Cortex of kidney (tissue), 1 donor: ENCODE data around the gene TBX21.

ENCODE experiments used
- DNase-seq: peaks from one replicate; lab custom pipeline; 2025; lab: John Stamatoyannopoulos, UW

Gene TBX21

GRCh38 chr17:47713980-47714700 lies 18.9 kb upstream of the TBX21 start:
- DNase-seq: no peak

DNA sequence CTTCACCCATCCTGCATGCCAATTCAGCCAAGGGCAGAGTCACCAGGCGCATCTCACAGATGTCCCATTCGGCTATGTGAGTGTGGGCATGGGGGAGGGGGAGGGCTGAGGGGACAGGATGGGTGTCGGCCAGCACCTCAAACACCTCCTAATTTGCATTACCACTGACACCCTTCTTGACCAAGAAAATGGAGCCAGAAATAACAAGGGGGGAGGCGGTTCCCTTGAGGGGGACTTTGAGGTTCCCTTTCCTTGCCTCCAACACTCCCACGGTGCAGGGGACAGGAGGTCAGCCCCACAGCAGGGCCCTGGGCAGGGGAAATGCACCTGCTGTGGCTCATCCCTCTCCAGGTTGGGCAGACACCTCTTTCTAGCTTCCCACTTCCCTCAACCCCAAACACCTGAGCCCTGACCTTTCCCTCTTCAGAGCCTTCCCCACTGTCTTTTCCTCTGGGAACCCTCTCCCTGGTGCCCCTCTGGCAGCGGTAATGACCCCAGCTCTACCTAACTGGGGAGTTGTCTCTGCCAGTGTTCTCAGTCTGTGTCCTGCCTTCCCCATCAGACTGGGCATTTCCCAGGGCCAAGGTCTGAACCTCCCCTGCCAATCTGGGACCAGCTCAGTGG lies 18.2 kb upstream of the TBX21 start:
- DNase-seq: no peak

- DNase-seq: no peak
Observed at GRCh38 chr17:47715669-47716325, 17.2 kb upstream of the TBX21 start.

DNA sequence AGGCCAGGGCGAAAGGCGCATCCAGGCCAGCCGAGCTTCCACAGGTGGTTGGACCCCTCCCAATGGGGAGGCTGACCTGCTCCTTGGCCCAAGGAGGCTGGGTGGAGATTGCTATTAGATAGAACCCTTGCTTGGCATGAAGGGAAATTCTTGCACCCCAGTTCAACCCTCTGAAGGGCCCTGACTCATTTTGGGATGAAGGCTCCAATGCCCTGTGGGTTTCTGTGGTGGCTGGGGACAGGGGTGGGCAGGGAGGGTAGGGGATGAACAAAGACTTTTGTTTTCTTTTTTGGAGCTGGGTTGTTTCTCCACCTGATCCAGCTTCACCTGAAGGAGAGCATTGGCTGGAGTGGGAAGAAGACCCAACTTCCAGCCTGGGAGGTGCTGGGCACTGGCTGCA lies 16.7 kb upstream of the TBX21 start:
- no peak for DNase-seq

DNA sequence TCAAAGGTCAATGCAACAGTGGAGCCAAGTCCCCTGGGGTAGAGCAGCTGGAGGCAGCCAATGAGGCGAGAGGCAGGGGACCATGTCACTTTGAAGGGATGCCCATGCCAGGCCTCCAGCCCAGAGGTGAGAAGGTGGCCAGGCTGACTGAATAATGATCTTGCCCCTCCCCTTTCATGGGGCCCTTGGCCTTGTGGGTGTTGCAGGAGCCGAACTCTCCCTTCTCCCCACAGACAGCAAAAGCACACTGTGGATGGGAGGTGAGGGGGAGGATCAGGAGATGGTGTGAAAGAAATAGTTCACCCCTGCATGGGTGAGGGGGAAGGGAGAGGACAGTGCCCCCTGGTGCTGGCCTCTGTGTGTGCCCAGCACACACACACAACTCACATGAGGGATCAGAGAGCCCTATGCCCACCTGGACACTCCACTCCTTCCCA lies 15.8 kb upstream of the TBX21 start:
- no peak for DNase-seq

- DNase-seq: no peak
Observed at GRCh38 chr17:47717979-47718621, 14.9 kb upstream of the TBX21 start.

DNA sequence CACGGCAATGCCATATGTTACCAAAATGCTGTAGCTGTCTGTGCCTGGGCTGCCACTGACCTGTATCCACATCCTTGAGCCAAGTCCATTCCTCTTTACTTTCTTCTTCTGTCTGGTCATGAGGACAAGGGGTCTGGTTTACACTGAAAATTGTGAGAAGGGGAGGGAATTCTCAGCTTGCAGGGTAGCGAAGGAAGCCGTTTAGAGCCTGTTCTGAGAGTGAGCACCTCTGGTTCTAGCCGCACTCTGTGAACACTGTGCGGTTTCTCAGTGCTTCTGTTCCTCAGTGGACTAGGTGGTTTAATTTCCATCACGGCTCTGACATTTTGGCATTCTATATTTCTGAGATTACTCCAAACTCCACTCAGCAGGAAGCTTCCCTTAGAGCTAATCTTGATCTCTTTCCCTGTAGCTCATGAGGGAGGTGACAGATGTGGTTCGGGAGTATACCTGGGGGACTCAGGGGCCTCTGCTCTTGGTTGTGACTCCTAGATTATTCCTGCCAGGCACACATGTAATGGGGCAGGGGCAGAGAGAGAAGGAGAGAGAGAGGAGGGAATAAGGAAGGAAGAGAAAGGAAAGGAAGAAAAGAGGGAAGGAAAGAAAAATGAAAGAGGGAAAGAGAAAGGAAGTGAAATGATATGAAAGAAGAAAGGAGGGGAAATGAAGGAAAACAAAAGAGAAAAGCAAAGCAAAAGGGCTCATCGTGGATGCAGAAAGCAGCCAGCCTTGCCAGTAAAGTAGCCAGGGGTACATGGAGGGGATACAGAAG lies 14.2 kb upstream of the TBX21 start:
- no peak for DNase-seq

- no peak for DNase-seq
Observed at GRCh38 chr17:47719411-47720152, 13.5 kb upstream of the TBX21 start.

DNA sequence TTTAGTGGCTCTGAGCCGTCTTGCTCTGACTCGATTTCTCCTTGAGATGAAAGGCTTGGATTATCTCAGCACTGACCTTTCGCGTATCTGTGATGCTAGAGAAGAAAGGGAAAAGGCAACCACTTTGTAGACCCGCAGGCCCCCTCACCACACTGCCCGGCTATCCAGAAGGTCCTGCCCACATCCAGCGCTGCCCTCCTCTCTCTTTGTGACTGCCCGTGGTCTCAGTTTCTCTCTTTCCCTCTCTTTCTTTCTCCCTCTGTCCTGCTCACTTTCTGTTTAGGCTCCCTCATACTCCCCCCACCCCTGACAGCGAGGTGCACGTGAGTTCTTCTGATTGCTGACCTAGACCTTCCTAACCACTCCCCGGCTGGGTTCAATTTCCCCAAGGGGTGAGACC lies 12.8 kb upstream of the TBX21 start:
- DNase-seq: no peak

GRCh38 chr17:47720754-47721533 lies 12.1 kb upstream of the TBX21 start:
- no peak for DNase-seq

- DNase-seq: no peak
Observed at GRCh38 chr17:47721725-47722124, 11.3 kb upstream of the TBX21 start.

- no peak for DNase-seq
Observed at GRCh38 chr17:47724705-47725104, 8.3 kb upstream of the TBX21 start.

- DNase-seq: no peak
Observed at GRCh38 chr17:47725446-47726111, 7.5 kb upstream of the TBX21 start.

DNA sequence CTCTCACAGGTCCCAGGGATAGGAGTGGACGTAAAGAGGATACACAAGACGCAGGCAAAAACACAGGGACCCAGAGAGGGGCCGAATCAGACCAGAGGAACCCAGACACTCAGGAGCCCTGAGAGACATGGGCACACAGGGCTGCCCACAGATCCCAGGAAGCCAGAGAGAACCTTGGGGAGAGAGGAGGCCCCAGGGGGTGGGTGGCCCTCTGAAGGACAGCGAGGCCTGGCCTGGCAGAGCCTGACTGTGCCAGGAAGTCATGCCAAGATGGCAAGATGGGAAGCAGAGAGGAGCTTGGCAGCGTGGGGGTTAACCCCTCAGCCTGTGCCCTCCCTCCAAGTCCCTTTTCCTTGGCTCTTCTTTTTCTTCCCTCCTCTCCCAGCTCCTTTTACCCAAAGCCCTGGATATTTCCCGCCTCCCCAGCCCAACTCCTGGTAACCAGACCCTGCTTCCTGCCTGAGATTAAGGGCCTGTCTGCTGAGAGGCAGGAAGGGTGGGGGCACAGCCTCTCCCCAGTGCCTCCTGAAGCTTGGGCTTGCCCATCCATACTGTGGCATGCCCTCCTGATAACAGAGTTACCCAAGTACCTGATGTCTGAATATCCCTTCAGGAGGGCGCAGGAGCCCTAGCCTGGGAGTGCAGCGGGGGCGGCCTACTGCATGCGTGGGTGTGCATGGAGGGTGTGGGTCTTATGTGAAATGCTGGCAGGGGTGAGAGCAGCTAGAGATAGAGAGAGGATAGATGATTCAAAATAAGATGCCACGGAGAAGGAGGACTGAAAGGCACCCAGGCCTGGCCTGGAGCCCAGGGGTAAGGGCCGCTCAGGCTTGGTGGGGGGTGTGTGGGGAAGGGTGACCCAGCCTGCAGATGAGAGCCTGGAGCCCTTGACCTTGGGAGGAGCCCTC lies 6.0 kb upstream of the TBX21 start:
- no peak for DNase-seq

- no peak for DNase-seq
Observed at GRCh38 chr17:47727704-47728036, 5.4 kb upstream of the TBX21 start.

GRCh38 chr17:47728214-47728877 lies 4.7 kb upstream of the TBX21 start:
- no peak for DNase-seq

DNA sequence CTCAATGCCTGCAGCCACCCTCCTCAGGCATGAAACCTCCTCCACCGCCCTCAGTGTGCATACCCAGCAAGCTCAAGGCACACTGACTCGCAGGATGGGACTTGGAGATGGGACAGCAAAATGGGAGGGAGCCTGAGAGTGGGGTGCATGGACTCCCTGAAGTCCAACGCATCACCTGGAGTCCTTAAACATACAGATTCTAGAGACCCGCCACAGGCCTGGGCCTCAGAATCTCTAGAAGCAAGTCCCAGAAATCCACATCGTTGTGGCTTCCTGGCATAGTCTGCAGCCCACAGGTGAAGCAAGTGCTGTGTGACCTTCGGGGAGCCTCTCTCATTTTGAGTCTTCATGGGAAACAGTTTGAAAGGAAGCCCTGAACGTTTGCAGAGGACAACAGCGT lies 3.6 kb upstream of the TBX21 start:
- DNase-seq: no peak

DNA sequence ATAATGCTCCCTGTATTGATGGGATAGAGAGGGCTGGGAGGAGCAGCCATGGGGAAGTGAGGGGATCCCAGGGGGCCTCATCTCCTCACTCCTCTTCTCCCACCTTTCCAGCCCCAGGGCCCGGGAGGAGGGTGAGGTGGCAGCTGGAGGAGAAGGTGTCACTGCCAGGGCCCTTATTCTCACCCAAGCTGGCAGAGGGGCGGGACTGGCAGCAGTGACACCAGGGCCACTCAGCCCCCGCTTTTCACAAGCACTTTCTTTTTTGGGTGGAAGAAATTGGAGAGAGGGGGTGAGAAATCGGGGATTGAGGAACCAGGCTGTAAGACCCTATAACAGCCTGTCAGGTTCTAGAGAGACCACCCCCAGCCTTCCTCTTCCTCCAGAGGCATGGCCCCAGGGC lies 2.4 kb upstream of the TBX21 start:
- DNase-seq: no peak

- no peak for DNase-seq
Observed at GRCh38 chr17:47731396-47731795, 1.6 kb upstream of the TBX21 start.
